K562 (cell line): ENCODE data around the gene DCTN2. TPM values are rescaled to one million over a fixed set of nuclear protein-coding genes. Genes with fewer than 3 reads are reported as not detected.

Experiments
- ARNT ChIP-seq, 2 experiments: fragments of 450-650 bp; IDR thresholded peaks; 2 replicates each; pipeline ENCODE4 v1.6.1; 2016; ENCODE audit warnings: mild to moderate bottlenecking in 1 of 2
- BMI1 ChIP-seq: fragments of 150-350 bp; IDR thresholded peaks from 2 replicates; pipeline ENCODE4 v1.6.1; 2014; ENCODE audit warnings: low read length
- CREB1 ChIP-seq, 2 experiments: sonication (generic) in 1 of 2; formaldehyde crosslinking in 1 of 2; IDR thresholded peaks; 2 replicates each; pipeline versions ENCODE4 v1.6.1 to v1.8.0; 2012 to 2022; ENCODE audit warnings: inconsistent platforms in 1 of 2, mild to moderate bottlenecking in 1 of 2, missing genetic modification reagents in 1 of 2, moderate library complexity in 1 of 2
- CXXC5 ChIP-seq: fragments of 250-450 bp; sonication (Bioruptor Pico); IDR thresholded peaks from 2 replicates; pipeline ENCODE4 v1.8.0; 2022; ENCODE audit warnings: inconsistent platforms, mild to moderate bottlenecking, moderate library complexity
- JUND ChIP-seq, 2 experiments: IDR thresholded peaks; 2 replicates in 1 of 2; 3 replicates in 1 of 2; pipeline ENCODE4 v1.6.1; 2011; ENCODE audit warnings: borderline replicate concordance in 2 of 2, low read depth in 2 of 2, low read length in 2 of 2, improper control_type of control experiment in 1 of 2, missing biosample characterization in 1 of 2, missing genetic modification characterization in 1 of 2, missing genetic modification reagents in 1 of 2
- NR2C1 ChIP-seq, 2 experiments: fragments of 450-650 bp; IDR thresholded peaks; 2 replicates each; pipeline ENCODE4 v1.6.1; 2017; ENCODE audit warnings: mild to moderate bottlenecking in 2 of 2, antibody characterized with exemption in 1 of 2, inconsistent platforms in 1 of 2, missing compliant biosample characterization in 1 of 2, missing genetic modification characterization in 1 of 2
- SMARCA4 ChIP-seq: fragments of 450-650 bp; IDR thresholded peaks from 2 replicates; pipeline ENCODE4 v1.6.1; 2016
- SMARCB1 ChIP-seq: IDR thresholded peaks from 2 replicates; pipeline ENCODE4 v1.6.1; 2011; ENCODE audit warnings: improper control_type of control experiment, low read depth; ENCODE audit not compliant: insufficient read length
- SMARCE1 ChIP-seq: fragments of 450-650 bp; IDR thresholded peaks from 2 replicates; pipeline ENCODE4 v1.7.1; 2016; ENCODE audit warnings: mild to moderate bottlenecking
- TAL1 ChIP-seq: fragments of 450-650 bp; IDR thresholded peaks from 2 replicates; pipeline ENCODE4 v1.6.1; 2016; ENCODE audit warnings: mild to moderate bottlenecking
- YY1 ChIP-seq, 3 experiments: IDR thresholded peaks; 2 replicates each; pipeline ENCODE4 v1.6.1; 2011; ENCODE audit warnings: low read length in 2 of 3, mild to moderate bottlenecking in 2 of 3, moderate library complexity in 2 of 3, borderline replicate concordance in 1 of 3, control low read depth in 1 of 3, low read depth in 1 of 3; ENCODE audit not compliant: insufficient read depth in 3 of 3, insufficient replicate concordance in 2 of 3, control insufficient read depth in 1 of 3, insufficient read length in 1 of 3; ENCODE audit errors: extremely low read depth in 1 of 3
- ZNF354B ChIP-seq: fragments of 250-450 bp; sonication (Bioruptor Pico); IDR thresholded peaks from 2 replicates; pipeline ENCODE4 v1.4.0; 2020
- ZNF551 ChIP-seq: fragments of 250-450 bp; sonication (Bioruptor Pico); IDR thresholded peaks from 2 replicates; pipeline ENCODE4 v1.5.0; 2021; ENCODE audit warnings: mild to moderate bottlenecking, moderate library complexity
- polyA plus RNA-seq, 8 experiments: library from polyadenylated mRNA; depleted of rRNA in 4 of 8; stranded (reverse) in 5 of 8; unstranded in 3 of 8; fragments of >200 nt; fragmentation: Nextera tagmentation in 2 of 8; fragmentation: Illumina TruSeq in 1 of 8; extraction: Ambion mirVana in 2 of 8; extraction: Trizol in 1 of 8; gene quantifications; 2 replicates each; pipeline versions ENCODE4 v1.2.1 to v1.2.3, GENCODE V29; 2011 to 2014; ENCODE audit warnings: inconsistent platforms in 1 of 8, missing spikeins in 1 of 8
- total RNA-seq, 7 experiments: library from RNA; depleted of rRNA in 6 of 7; stranded (reverse); fragments of >200 nt in 6 of 7; fragmentation: Illumina TruSeq in 2 of 7; extraction: Trizol in 2 of 7; gene quantifications; 2 replicates each; pipeline versions ENCODE4 v1.2.1 to v1.2.3, GENCODE V29; 2011 to 2021; ENCODE audit warnings: low replicate concordance in 1 of 7
- TF ChIP-seq, protein P1 (sequence below): fragments of 250-450 bp; sonication (Bioruptor Pico); IDR thresholded peaks from 2 replicates; pipeline ENCODE4 v1.8.0; 2021; ENCODE audit warnings: mild to moderate bottlenecking, moderate library complexity
- TF ChIP-seq, protein P2 (sequence below): sonication (generic); formaldehyde crosslinking; IDR thresholded peaks from 2 replicates; pipeline ENCODE4 v1.8.0; 2023; ENCODE audit warnings: mild to moderate bottlenecking, missing genetic modification reagents
- TF ChIP-seq, protein P3 (sequence below): fragments of 450-650 bp; conservative IDR thresholded peaks from 2 replicates; pipeline ENCODE4 v1.6.1; 2016; ENCODE audit warnings: missing genetic modification characterization, low read depth, mild to moderate bottlenecking, missing compliant biosample characterization, moderate library complexity
- TF ChIP-seq, protein P4 (sequence below), 2 experiments: fragments of 250-450 bp in 1 of 2; fragments of 450-650 bp in 1 of 2; sonication (Bioruptor Pico) in 1 of 2; IDR thresholded peaks; 2 replicates each; pipeline versions ENCODE4 v1.6.1 to v1.8.0; 2016 to 2021; ENCODE audit warnings: mild to moderate bottlenecking in 2 of 2, moderate library complexity in 2 of 2, missing compliant biosample characterization in 1 of 2, missing genetic modification characterization in 1 of 2
- TF ChIP-seq, protein P5 (sequence below): fragments of 250-450 bp; sonication (Bioruptor Pico); IDR thresholded peaks from 2 replicates; pipeline ENCODE4 v1.8.0; 2021; ENCODE audit warnings: borderline replicate concordance, mild to moderate bottlenecking, moderate library complexity; ENCODE audit not compliant: poor library complexity, severe bottlenecking

DCTN2 gene
- total and polyA plus RNA-seq, 9 of the 15 experiments (the other 6 are each of a cell fraction or from before 2014, with no cell fraction given), result 43.6 to 270 (median 125) TPM

DNA sequence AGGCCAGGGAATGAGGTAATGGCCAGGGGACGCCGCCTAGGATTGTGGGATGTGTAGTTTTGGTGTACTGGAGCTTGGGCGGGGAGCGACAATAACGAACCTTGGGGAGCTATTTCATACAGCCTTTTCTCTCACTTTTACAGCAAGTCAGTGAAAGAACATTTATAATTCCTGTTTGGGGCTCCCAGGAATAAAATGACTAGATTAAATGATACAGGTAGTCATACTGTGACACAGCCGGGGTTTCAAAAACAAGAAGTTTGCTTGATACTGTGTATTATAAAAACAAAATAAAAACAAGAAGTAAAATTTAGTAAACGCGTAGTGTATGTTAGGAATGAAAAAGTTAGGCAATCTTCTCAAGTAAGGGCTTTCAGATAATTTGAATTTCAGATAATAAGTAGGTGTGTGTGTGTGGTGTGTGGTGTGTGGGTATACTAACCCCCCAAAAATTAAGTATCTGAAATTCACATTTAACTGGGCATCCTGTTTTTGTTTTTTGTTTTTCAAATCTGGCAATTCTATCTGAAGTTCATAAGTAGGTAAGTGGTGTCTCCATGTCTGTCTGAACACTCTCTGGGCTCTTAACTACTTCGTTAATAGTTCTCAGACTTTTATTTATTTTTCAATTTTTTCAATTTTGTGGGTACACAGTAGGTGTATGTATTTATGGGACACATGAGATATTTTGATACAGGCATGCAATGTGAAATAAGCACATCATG lies 458 bp upstream of the DCTN2 start (continued):
- TF ChIP-seq, protein P1, sequence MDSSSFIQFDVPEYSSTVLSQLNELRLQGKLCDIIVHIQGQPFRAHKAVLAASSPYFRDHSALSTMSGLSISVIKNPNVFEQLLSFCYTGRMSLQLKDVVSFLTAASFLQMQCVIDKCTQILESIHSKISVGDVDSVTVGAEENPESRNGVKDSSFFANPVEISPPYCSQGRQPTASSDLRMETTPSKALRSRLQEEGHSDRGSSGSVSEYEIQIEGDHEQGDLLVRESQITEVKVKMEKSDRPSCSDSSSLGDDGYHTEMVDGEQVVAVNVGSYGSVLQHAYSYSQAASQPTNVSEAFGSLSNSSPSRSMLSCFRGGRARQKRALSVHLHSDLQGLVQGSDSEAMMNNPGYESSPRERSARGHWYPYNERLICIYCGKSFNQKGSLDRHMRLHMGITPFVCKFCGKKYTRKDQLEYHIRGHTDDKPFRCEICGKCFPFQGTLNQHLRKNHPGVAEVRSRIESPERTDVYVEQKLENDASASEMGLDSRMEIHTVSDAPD (CRISPR knock-in tag), result no peak
- TF ChIP-seq CREB1 (IDR thresholded peaks at IDR 0.05) (peak; percentile 94), CREB1 (CRISPR knock-in tag; IDR thresholded peaks at IDR 0.05) (peak; percentile 73; the same call in 1 of the 2 replicates), NR2C1 (IDR thresholded peaks at IDR 0.05) (peak; percentile 35; the same call in 1 of the 2 replicates), NR2C1 (tag; IDR thresholded peaks at IDR 0.05) (peak; percentile 60; the same call in 1 of the 2 replicates), CXXC5 (peak; percentile 32; the same call in 1 of the 2 replicates), BMI1 (no peak), YY1 (IDR thresholded peaks at IDR 0.05; ENCODE audit: borderline replicate concordance in 1 of 3, control insufficient read depth in 1 of 3, extremely low read depth in 1 of 3, insufficient read depth in 3 of 3, insufficient read length in 1 of 3, insufficient replicate concordance in 2 of 3, low read depth in 1 of 3, low read length in 2 of 3) (peak in 2 of 3 experiments; percentile 53 to 72), ZNF551 (CRISPR knock-in tag) (no peak), SMARCE1 (0 out of 2 replicates have a peak, but pooled peaks have one; percentile 31), SMARCB1 (no peak), SMARCA4 (0 out of 2 replicates have a peak, but pooled peaks have one; percentile 27), ARNT (IDR thresholded peaks at IDR 0.05) (0 out of 4 replicates have a peak, but pooled peaks of 1 of the 2 experiments have one; percentile 47), ZNF354B (CRISPR knock-in tag) (no peak), JUND (IDR thresholded peaks at IDR 0.05; ENCODE audit: borderline replicate concordance, low read depth, low read length) (peak; percentile 93), JUND (tag; IDR thresholded peaks at IDR 0.05; ENCODE audit: borderline replicate concordance, low read depth, low read length) (peak; percentile 92; the same call in 2 of the 3 replicates), TAL1 (no peak)
- TF ChIP-seq, protein P2, sequence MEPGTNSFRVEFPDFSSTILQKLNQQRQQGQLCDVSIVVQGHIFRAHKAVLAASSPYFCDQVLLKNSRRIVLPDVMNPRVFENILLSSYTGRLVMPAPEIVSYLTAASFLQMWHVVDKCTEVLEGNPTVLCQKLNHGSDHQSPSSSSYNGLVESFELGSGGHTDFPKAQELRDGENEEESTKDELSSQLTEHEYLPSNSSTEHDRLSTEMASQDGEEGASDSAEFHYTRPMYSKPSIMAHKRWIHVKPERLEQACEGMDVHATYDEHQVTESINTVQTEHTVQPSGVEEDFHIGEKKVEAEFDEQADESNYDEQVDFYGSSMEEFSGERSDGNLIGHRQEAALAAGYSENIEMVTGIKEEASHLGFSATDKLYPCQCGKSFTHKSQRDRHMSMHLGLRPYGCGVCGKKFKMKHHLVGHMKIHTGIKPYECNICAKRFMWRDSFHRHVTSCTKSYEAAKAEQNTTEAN (CRISPR knock-in tag), result no peak
- TF ChIP-seq, protein P3, sequence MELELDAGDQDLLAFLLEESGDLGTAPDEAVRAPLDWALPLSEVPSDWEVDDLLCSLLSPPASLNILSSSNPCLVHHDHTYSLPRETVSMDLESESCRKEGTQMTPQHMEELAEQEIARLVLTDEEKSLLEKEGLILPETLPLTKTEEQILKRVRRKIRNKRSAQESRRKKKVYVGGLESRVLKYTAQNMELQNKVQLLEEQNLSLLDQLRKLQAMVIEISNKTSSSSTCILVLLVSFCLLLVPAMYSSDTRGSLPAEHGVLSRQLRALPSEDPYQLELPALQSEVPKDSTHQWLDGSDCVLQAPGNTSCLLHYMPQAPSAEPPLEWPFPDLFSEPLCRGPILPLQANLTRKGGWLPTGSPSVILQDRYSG, result no peak
- TF ChIP-seq, protein P4, sequence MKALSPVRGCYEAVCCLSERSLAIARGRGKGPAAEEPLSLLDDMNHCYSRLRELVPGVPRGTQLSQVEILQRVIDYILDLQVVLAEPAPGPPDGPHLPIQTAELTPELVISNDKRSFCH (CRISPR knock-in tag; IDR thresholded peaks at IDR 0.05), result no peak
- TF ChIP-seq, protein P4 (tag; IDR thresholded peaks at IDR 0.05), result no peak
- TF ChIP-seq, protein P5, sequence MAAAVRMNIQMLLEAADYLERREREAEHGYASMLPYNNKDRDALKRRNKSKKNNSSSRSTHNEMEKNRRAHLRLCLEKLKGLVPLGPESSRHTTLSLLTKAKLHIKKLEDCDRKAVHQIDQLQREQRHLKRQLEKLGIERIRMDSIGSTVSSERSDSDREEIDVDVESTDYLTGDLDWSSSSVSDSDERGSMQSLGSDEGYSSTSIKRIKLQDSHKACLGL (CRISPR knock-in tag), result no peak
